ENCODE data around the gene RYR2. TPM values are rescaled to one million over a fixed set of nuclear protein-coding genes. Genes with fewer than 3 reads are reported as not detected.

RYR2 gene
- total RNA-seq, 1 experiment from 2014 or later, result 3.4 TPM

GRCh38 chr1:237269938-237270337 lies 228.0 kb downstream of the RYR2 start:
- Histone ChIP-seq H3K9me3 (ENCODE audit: control insufficient read depth, low read depth, low read length) (no peaks in the 10 kb centered on the region), H3K18ac (ENCODE audit: insufficient read length, low read depth, low read length) (no peak overlapping the region), H2AFZ (ENCODE audit: low read length) (no peak overlapping the region), H3K9ac (ENCODE audit: extremely low read depth, insufficient read length, low read length) (no peak overlapping the region), H2BK5ac (ENCODE audit: insufficient read length, low read length) (no peak overlapping the region), H4K5ac (ENCODE audit: insufficient read length, low read depth, low read length) (no peak overlapping the region), H3T11ph (ENCODE audit: low read length) (no peak overlapping the region), H4K20me1 (ENCODE audit: control insufficient read depth, insufficient read depth, insufficient read length) (no peaks in the 10 kb centered on the region), H4K91ac (ENCODE audit: insufficient read length, low read depth, low read length) (no peak overlapping the region), H2BK12ac (ENCODE audit: insufficient read length, low read depth, low read length) (no peak overlapping the region), H2BK20ac (ENCODE audit: low read depth, low read length, poor library complexity, severe bottlenecking) (no peak overlapping the region), H3K56ac (ENCODE audit: insufficient read length, low read depth, low read length) (no peak overlapping the region), H2BK120ac (ENCODE audit: low read depth, low read length, poor library complexity, severe bottlenecking) (no peak overlapping the region), H3K79me1 (ENCODE audit: insufficient read depth, low read depth, low read length, poor library complexity, severe bottlenecking) (no peaks in the 10 kb centered on the region), H3K14ac (ENCODE audit: insufficient read depth, low read length) (no peak overlapping the region), H2BK15ac (ENCODE audit: low read depth, low read length) (no peak overlapping the region), H4K8ac (replicated peaks; ENCODE audit: insufficient read length, low read depth, low read length) (no peak overlapping the region), H3K4me1 (ENCODE audit: insufficient read depth, low read length) (no peaks in the 10 kb centered on the region), H3K27me3 (ENCODE audit: insufficient read depth, low read length) (no peaks in the 10 kb centered on the region), H2AK5ac (ENCODE audit: insufficient read length, low read length) (no peak overlapping the region), H3K23ac (ENCODE audit: insufficient read length, low read depth, low read length) (no peak overlapping the region), H3K79me2 (ENCODE audit: insufficient read depth, low read length) (no peaks in the 10 kb centered on the region), H3K27ac (ENCODE audit: insufficient read length, low read depth, low read length) (no peak overlapping the region), H3K4me2 (ENCODE audit: insufficient read depth, insufficient read length, low read length) (no peak overlapping the region), H3K4ac (ENCODE audit: low read depth, low read length) (no peak overlapping the region), H3K23me2 (ENCODE audit: insufficient read length, low read depth, low read length, poor library complexity, severe bottlenecking) (no peaks in the 10 kb centered on the region)
- no peaks in the 10 kb centered on the region for H3K36me3 Mint-ChIP-seq (ENCODE audit: insufficient read depth in 1 of 3, low read depth in 3 of 3)
- no peaks in the 10 kb centered on the region for H3K27me3 Mint-ChIP-seq (ENCODE audit: low read depth)
- H3K9me3 Mint-ChIP-seq, result no peaks in the 10 kb centered on the region
- no peak overlapping the region; a peak in 1 of 7 replicates for H3K27ac Mint-ChIP-seq
- TF ChIP-seq, protein P1, sequence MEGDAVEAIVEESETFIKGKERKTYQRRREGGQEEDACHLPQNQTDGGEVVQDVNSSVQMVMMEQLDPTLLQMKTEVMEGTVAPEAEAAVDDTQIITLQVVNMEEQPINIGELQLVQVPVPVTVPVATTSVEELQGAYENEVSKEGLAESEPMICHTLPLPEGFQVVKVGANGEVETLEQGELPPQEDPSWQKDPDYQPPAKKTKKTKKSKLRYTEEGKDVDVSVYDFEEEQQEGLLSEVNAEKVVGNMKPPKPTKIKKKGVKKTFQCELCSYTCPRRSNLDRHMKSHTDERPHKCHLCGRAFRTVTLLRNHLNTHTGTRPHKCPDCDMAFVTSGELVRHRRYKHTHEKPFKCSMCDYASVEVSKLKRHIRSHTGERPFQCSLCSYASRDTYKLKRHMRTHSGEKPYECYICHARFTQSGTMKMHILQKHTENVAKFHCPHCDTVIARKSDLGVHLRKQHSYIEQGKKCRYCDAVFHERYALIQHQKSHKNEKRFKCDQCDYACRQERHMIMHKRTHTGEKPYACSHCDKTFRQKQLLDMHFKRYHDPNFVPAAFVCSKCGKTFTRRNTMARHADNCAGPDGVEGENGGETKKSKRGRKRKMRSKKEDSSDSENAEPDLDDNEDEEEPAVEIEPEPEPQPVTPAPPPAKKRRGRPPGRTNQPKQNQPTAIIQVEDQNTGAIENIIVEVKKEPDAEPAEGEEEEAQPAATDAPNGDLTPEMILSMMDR (conservative IDR thresholded peaks at IDR 0.05), result no peak
- DNase-seq, result no peak
- no peaks in the 10 kb centered on the region for H3K4me1 Mint-ChIP-seq
- whole genome bisulfite sequencing (ENCODE audit: extremely low coverage, insufficient read length, low lambda C conversion rate), result no CpG with 5 or more reads among the region's 4 CpGs
- H3K4me3 Mint-ChIP-seq, result no peak overlapping the region
